Body of pancreas (tissue), 4 donors: ENCODE data around the gene RNPEPL1. TPM values are rescaled to one million over a fixed set of nuclear protein-coding genes. Genes with fewer than 3 reads are reported as not detected.
"Not testable (repeated sequence)": the region's sequence is repeated elsewhere in the genome, so short reads cannot be mapped to it uniquely, and the experiment has no call there.

ENCODE experiments used
- ATAC-seq: fragments of 150-250 bp; one replicate; pipeline ENCODE4 v1.9.1; 2016
- DNase-seq, 4 donors: peaks; one replicate each; pipeline ENCODE4 v3.0.0-alpha.2; 2019
- H3K27ac ChIP-seq, 4 donors: fragments of 200-600 bp; sonication (generic); 1 replicate in 3 of 4; 2 replicates in 1 of 4; pipeline versions ENCODE4 v1.5.1 to v1.6.1; 2016 to 2019; ENCODE audit warnings: mild to moderate bottlenecking in 1 of 4, mixed read lengths in 1 of 4, moderate library complexity in 1 of 4
- H3K27me3 ChIP-seq, 2 donors: fragments of 200-600 bp; sonication (generic); one replicate each; pipeline ENCODE4 v1.6.0; 2016; ENCODE audit warnings: mild to moderate bottlenecking in 1 of 2
- H3K36me3 ChIP-seq, 2 donors: fragments of 200-600 bp; sonication (generic); replicated peaks in 1 of 2; 2 replicates each; pipeline ENCODE4 v1.5.1; 2016; ENCODE audit warnings: low read depth in 2 of 2; ENCODE audit not compliant: insufficient read depth in 1 of 2
- H3K4me1 ChIP-seq: fragments of 200-600 bp; sonication (generic); one replicate; pipeline ENCODE4 v1.6.0; 2016
- H3K4me3 ChIP-seq, 2 donors: fragments of 200-600 bp; sonication (generic); 1 replicate in 1 of 2; 2 replicates in 1 of 2; pipeline ENCODE4 v1.5.1; 2016 to 2019
- H3K9me3 ChIP-seq, 3 donors: fragments of 200-600 bp; sonication (generic); 1 replicate in 2 of 3; 2 replicates in 1 of 3; pipeline ENCODE4 v1.5.1; 2016
- POLR2A ChIP-seq, 3 donors: fragments of 450-650 bp; IDR thresholded peaks; one replicate each; pipeline ENCODE4 v1.6.1; 2016; ENCODE audit warnings: antibody characterized with exemption in 3 of 3, mild to moderate bottlenecking in 2 of 3
- WGBS, 2 donors: methylation state at CpG; one replicate each; pipeline ENCODE4 v1.1.5; 2017; 5-methylcytosine and 5-hydroxymethylcytosine counted together
- intact Hi-C: fragments of 100-400 bp; cut with DNase I; formaldehyde crosslinking; loops from one replicate; pipeline ENCODE4 v1.15.1; 2023
- total RNA-seq, 2 donors: library from RNA; depleted of rRNA; stranded (reverse); fragments of >200 nt; gene quantifications; one replicate each; pipeline ENCODE4 v1.1.0, GENCODE V29; 2016
- TF ChIP-seq, protein P1 (sequence below), 7 experiments: fragments of 450-650 bp in 4 of 7; fragments of 200-600 bp in 3 of 7; sonication (generic) in 3 of 7; IDR thresholded peaks; one replicate each; pipeline ENCODE4 v1.5.1; 2016 to 2019; ENCODE audit warnings: antibody characterized with exemption in 7 of 7

RNPEPL1 gene
- total RNA-seq, 2 donors from 2014 or later, result 63.3 to 162 TPM

DNA sequence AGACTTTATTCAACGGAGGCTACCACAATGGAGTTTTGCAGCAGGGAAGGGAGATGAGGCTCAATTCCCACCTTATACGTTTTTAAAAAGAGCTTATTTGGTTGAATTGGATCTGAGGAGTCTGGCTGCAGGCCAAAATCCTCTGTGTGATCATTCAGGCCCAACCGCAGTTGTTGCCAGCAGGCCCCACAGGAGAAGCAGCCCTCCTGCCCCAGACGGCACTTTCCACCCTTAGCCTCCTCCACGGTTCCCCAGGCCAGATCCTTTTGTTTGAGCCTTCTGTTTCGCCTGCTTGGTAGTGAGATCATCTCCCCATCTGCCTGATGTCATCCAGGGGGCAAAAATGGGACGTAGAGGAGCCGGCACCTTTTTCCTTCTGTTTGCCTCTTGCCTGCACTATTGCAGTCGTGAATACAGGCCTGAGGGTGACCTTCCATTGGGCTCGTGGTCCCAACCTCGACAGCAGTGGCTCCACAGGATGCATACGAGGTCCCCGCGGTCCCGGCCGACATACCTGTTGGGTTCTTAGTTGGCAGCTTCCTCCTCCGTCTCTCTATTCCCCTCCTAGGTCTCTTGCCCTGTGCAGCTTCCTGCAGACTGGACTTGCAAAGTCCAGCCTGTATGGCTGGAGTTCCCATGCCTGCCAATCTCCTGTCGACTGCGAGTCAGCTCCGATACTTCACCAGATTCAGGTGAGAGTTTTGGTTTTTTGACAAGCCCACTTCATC is 47.7 kb downstream of the RNPEPL1 start:
- intact Hi-C loops, result no loop called here
- TF ChIP-seq, protein P1, sequence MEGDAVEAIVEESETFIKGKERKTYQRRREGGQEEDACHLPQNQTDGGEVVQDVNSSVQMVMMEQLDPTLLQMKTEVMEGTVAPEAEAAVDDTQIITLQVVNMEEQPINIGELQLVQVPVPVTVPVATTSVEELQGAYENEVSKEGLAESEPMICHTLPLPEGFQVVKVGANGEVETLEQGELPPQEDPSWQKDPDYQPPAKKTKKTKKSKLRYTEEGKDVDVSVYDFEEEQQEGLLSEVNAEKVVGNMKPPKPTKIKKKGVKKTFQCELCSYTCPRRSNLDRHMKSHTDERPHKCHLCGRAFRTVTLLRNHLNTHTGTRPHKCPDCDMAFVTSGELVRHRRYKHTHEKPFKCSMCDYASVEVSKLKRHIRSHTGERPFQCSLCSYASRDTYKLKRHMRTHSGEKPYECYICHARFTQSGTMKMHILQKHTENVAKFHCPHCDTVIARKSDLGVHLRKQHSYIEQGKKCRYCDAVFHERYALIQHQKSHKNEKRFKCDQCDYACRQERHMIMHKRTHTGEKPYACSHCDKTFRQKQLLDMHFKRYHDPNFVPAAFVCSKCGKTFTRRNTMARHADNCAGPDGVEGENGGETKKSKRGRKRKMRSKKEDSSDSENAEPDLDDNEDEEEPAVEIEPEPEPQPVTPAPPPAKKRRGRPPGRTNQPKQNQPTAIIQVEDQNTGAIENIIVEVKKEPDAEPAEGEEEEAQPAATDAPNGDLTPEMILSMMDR (IDR thresholded peaks at IDR 0.05), result no peak
- TF ChIP-seq POLR2A (IDR thresholded peaks at IDR 0.05), result no peak
- no peak overlapping the region for H3K4me3 ChIP-seq
- no peak overlapping the region for H3K27ac ChIP-seq
- H3K27me3 ChIP-seq, result no peaks in the 10 kb centered on the region
- no peaks in the 10 kb centered on the region for H3K4me1 ChIP-seq
- no peaks in the 10 kb centered on the region for H3K9me3 ChIP-seq
- no peaks in the 10 kb centered on the region for H3K36me3 ChIP-seq
- DNase-seq, result peak in 2 of 4 donors; percentile 3 to 5
- WGBS, 2 donors, result 86 to 88% methylated on average over 19 to 20 of the region's 20 CpGs
- no peak for ATAC-seq

DNA sequence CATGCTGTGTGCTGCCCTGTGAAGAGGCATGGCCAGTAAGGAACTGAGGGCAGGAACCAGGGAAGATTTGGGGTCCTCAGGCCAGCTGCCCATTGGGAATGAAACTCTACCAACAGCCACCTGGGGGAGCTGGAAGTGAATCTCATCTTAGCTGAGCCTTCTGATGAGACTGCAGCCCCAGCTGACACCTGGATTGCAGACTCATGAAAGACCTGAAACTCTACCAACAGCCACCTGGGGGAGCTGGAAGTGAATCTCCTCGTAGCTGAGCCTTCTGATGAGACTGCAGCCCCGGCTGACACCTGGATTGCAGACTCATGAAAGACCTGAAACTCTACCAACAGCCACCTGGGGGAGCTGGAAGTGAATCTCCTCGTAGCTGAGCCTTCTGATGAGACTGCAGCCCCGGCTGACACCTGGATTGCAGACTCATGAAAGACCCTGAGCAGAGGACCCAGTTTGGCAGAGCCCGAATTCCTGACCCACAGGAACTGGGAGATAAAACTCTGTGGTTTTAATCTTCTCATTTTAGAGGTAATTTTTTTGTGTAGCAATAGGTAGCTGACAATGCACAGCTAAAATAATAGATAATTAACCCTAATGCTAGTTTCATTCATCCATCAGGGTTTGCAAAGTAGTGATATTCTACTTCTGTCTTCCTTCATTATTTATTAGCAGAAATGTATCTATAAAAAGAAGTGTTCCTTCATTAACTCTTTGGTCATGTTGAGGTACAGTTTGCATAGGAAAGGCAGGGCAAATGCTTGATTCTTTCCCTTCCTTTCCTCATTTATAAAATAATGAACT is 48.8 kb downstream of the RNPEPL1 start:
- ATAC-seq, H3K27ac ChIP-seq, DNase-seq, H3K4me3 ChIP-seq, intact Hi-C loops, H3K9me3 ChIP-seq, H3K4me1 ChIP-seq, H3K27me3 ChIP-seq, H3K36me3 ChIP-seq: not testable (repeated sequence)
- WGBS, 2 donors, result 71 to 89% methylated on average over 2 to 5 of the region's 5 CpGs

DNA sequence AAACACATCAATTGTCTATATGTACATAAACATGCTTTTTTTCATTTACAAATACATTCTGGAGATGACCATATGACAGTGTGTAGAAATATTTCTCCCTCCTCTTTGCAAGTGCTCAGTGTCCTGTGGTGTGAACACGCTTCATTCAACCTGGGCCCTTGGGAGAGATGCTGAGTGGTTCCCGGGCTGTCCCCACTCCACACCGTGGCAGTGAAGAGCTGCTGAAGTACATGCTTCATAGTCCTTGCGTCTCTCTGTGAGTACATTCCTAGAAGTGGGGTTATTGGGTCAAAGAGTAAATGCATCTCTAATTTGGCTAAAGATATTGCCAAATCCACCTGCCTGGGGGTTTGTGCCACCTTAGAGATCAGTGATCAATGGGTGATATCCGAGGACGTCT is 50.5 kb downstream of the RNPEPL1 start:
- H3K27ac ChIP-seq, result no peak overlapping the region
- ATAC-seq (no peak), DNase-seq (peak in 1 of 4 donors; percentile 1)
- H3K27me3 ChIP-seq, result no peaks in the 10 kb centered on the region
- intact Hi-C loops, result no loop called here
- WGBS, 2 donors, result 84 to 87% methylated on average over 6 of the region's 6 CpGs
- no peak for TF ChIP-seq POLR2A (IDR thresholded peaks at IDR 0.05)
- TF ChIP-seq, protein P1 (IDR thresholded peaks at IDR 0.05), result no peak
- no peaks in the 10 kb centered on the region for H3K9me3 ChIP-seq
- no peaks in the 10 kb centered on the region for H3K4me1 ChIP-seq
- no peak overlapping the region for H3K4me3 ChIP-seq
- H3K36me3 ChIP-seq, result no peaks in the 10 kb centered on the region

DNA sequence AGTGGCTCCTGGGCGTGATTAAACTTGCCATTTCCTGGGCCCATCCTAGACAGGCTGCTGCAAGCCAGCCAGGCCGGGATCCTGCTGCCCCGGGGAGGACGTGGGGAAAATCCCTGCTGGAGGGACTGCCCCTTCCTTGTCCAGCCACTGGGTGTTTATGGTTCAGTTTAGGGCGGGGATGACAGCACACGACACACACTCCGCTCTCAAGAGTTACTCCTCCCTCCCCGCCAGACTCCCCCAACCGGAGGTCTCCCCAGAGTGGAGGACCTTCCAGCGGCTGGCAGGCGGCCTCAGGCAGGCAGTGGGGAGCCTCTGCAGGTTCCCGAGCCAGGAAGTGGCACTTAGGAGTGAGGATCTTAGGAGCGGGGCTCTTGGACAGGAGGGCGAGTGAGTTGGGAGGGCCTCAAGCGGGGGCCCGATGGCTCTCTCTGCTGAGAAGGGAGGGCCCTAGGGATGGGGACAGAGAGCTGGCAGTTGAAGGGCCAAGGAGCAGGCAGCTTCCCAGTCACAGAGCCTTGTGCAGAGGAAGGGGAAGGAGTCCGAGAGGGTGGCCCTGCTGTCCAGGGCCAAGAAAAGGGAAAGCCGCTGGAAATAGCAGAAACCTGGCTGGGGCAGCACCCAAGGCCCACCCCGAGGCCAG is 51.3 kb downstream of the RNPEPL1 start:
- TF ChIP-seq, protein P1 (IDR thresholded peaks at IDR 0.05), result no peak
- no peak for TF ChIP-seq POLR2A (IDR thresholded peaks at IDR 0.05)
- ATAC-seq, result no peak
- Histone ChIP-seq H3K27me3 (no peaks in the 10 kb centered on the region), H3K27ac (no peak overlapping the region), H3K9me3 (no peaks in the 10 kb centered on the region), H3K4me3 (no peak overlapping the region), H3K36me3 (no peaks in the 10 kb centered on the region), H3K4me1 (no peaks in the 10 kb centered on the region)
- WGBS, 2 donors, result 79 to 83% methylated on average over 9 to 19 of the region's 19 CpGs
- DNase-seq, result peak in 2 of 4 donors; percentile 3 to 7
- intact Hi-C loops, result no loop called here

DNA sequence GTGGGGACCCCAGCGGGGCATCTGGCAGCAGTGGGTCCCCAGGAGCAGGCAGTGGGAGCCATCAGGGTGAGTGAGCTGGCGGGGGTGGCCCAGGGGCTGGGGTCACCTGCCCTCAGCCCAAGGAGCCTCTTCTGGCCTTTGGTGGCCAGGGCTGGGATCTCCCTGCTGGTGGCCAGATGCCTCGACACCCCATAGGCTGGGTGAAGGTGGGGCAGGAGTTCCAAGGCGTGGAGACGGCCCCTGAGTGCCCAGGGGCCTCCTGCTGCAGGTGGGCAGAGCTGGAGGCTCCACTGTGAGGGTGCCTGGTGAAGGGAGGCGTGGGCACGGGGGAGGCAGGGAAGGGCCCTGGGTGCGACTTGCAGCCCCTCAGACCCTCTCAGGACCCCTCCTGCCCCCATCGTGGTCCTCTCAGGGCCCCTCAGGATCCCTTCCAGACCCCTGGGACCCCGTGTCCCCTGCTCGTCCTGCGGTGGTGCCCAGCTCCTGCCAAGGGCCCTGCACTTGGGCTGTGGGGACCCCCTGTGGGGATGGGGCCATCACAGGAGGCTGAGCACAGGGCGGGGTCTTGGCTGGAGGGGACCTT is 52.0 kb downstream of the RNPEPL1 start:
- no peaks in the 10 kb centered on the region for H3K4me1 ChIP-seq
- H3K9me3 ChIP-seq, result no peaks in the 10 kb centered on the region
- no peaks in the 10 kb centered on the region for H3K27me3 ChIP-seq
- ATAC-seq, result no peak
- H3K36me3 ChIP-seq, result no peaks in the 10 kb centered on the region
- TF ChIP-seq, protein P1 (IDR thresholded peaks at IDR 0.05), result no peak
- TF ChIP-seq POLR2A (IDR thresholded peaks at IDR 0.05), result no peak
- no peak overlapping the region for H3K4me3 ChIP-seq
- DNase-seq, result peak in 2 of 4 donors; percentile 3 to 7
- H3K27ac ChIP-seq, result no peak overlapping the region
- intact Hi-C loops, result no loop called here
- WGBS, 2 donors, result 65 to 83% methylated on average over 2 to 13 of the region's 13 CpGs
